Panc1 (cell line): ENCODE measurements around the gene TMEM247.

ENCODE experiments used
- TF ChIP-seq, protein P1 (sequence below): fragments of 450-650 bp; IDR thresholded peaks from 2 replicates; pipeline ENCODE4 v1.5.1; 2017; ENCODE audit warnings: mild to moderate bottlenecking
- TF ChIP-seq, protein P2 (sequence below), 2 experiments: IDR thresholded peaks; 2 replicates each; pipeline ENCODE4 v1.6.1; 2011 to 2012; ENCODE audit warnings: low read depth in 2 of 2, control low read depth in 1 of 2, low read length in 1 of 2, mild to moderate bottlenecking in 1 of 2, moderate library complexity in 1 of 2; ENCODE audit not compliant: insufficient read depth in 1 of 2

DNA sequence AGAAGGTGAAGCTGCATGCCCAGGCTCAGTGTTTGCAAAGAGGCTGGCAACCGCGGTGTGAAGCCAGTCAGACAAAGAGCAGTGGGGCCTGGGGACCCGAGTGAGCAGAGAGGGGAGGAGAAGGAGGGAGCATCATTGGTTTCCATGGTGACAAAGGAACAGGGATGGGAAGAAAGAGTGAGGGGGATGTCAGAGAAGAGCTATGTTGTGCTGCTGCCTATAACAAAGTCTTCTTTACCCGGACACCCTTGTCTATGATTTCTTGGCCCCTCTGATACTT, 14.5 kb downstream of the TMEM247 start:
- TF ChIP-seq, protein P1, sequence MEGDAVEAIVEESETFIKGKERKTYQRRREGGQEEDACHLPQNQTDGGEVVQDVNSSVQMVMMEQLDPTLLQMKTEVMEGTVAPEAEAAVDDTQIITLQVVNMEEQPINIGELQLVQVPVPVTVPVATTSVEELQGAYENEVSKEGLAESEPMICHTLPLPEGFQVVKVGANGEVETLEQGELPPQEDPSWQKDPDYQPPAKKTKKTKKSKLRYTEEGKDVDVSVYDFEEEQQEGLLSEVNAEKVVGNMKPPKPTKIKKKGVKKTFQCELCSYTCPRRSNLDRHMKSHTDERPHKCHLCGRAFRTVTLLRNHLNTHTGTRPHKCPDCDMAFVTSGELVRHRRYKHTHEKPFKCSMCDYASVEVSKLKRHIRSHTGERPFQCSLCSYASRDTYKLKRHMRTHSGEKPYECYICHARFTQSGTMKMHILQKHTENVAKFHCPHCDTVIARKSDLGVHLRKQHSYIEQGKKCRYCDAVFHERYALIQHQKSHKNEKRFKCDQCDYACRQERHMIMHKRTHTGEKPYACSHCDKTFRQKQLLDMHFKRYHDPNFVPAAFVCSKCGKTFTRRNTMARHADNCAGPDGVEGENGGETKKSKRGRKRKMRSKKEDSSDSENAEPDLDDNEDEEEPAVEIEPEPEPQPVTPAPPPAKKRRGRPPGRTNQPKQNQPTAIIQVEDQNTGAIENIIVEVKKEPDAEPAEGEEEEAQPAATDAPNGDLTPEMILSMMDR, result no peak
- TF ChIP-seq, protein P2, sequence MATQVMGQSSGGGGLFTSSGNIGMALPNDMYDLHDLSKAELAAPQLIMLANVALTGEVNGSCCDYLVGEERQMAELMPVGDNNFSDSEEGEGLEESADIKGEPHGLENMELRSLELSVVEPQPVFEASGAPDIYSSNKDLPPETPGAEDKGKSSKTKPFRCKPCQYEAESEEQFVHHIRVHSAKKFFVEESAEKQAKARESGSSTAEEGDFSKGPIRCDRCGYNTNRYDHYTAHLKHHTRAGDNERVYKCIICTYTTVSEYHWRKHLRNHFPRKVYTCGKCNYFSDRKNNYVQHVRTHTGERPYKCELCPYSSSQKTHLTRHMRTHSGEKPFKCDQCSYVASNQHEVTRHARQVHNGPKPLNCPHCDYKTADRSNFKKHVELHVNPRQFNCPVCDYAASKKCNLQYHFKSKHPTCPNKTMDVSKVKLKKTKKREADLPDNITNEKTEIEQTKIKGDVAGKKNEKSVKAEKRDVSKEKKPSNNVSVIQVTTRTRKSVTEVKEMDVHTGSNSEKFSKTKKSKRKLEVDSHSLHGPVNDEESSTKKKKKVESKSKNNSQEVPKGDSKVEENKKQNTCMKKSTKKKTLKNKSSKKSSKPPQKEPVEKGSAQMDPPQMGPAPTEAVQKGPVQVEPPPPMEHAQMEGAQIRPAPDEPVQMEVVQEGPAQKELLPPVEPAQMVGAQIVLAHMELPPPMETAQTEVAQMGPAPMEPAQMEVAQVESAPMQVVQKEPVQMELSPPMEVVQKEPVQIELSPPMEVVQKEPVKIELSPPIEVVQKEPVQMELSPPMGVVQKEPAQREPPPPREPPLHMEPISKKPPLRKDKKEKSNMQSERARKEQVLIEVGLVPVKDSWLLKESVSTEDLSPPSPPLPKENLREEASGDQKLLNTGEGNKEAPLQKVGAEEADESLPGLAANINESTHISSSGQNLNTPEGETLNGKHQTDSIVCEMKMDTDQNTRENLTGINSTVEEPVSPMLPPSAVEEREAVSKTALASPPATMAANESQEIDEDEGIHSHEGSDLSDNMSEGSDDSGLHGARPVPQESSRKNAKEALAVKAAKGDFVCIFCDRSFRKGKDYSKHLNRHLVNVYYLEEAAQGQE (IDR thresholded peaks at IDR 0.05; ENCODE audit: insufficient read depth in 1 of 2, low read depth in 2 of 2, low read length in 1 of 2), result no peak
